Activated CD4-positive, alpha-beta memory T cell treated with anti-CD3 and anti-CD28 coated beads for 36 hours (primary cell): ENCODE measurements around the gene MSMB. TPM values are rescaled to one million over a fixed set of nuclear protein-coding genes. Genes with fewer than 3 reads are reported as not detected.

Experiments used
- CTCF ChIA-PET: fragments of 350-600 bp; sonication (Branson Sonifier 250); formaldehyde crosslinking; loops from one replicate; lab custom pipeline; 2021; ENCODE audit warnings: antibody characterized with exemption, inconsistent platforms; lab: Charles Lee
- POLR2A ChIA-PET: fragments of 350-600 bp; sonication (Branson Sonifier 250); formaldehyde crosslinking; loops from one replicate; lab custom pipeline; 2021; ENCODE audit warnings: antibody characterized with exemption; lab: Charles Lee
- DNase-seq: peaks from one replicate; pipeline ENCODE4 v3.0.0-alpha.2; 2020
- H3K27ac Mint-ChIP-seq: one replicate; pipeline ENCODE4 v1.8.0; 2021; ENCODE audit warnings: mixed read lengths
- H3K27me3 Mint-ChIP-seq: one replicate; pipeline ENCODE4 v1.8.0; 2021; ENCODE audit warnings: mixed read lengths
- H3K36me3 Mint-ChIP-seq: one replicate; pipeline ENCODE4 v1.8.0; 2021; ENCODE audit warnings: mixed read lengths
- H3K4me1 Mint-ChIP-seq: one replicate; pipeline ENCODE4 v1.8.0; 2021; ENCODE audit warnings: low read depth, mixed read lengths
- H3K4me3 Mint-ChIP-seq: one replicate; pipeline ENCODE4 v1.8.0; 2021; ENCODE audit warnings: mild to moderate bottlenecking, mixed read lengths
- H3K9me3 Mint-ChIP-seq: one replicate; pipeline ENCODE4 v1.8.0; 2021; ENCODE audit warnings: mixed read lengths
- intact Hi-C: fragments of 100-400 bp; cut with micrococcal nuclease; formaldehyde crosslinking; loops from one replicate; pipeline ENCODE4 v1.15.1; 2023
- total RNA-seq, 2 experiments: library from RNA; stranded (reverse); gene quantifications; one replicate each; pipeline ENCODE4 v1.2.3, GENCODE V29; 2021

MSMB gene
- total RNA-seq, 2 experiments from 2014 or later = not detected

DNA sequence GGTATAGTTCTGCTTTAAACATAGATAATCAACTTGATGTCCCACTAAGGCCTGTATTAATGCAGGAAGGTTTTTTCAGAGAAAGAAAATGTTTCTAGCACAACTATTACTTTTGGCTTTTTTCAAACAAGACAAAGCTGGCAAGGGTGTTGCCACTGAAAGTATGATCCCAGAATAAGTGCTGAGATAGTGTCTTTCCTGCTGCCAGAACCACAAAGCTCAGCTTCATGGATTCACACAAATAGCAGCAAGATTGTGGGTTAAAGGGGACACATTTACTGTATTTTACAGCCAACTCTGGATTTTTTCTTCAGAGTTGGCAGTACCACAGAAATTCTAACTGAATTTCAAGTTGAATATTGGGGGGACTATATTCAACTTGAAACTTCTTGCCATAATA, 20.0 kb downstream of the MSMB start:
- Mint-ChIP-seq H3K9me3 (no peaks in the 10 kb centered on the region), H3K4me3 (no peak overlapping the region), H3K4me1 (peaks cover 73% of the 10 kb centered on the region), H3K27me3 (no peaks in the 10 kb centered on the region), H3K36me3 (peaks cover 2% of the 10 kb centered on the region), H3K27ac (no peak overlapping the region)
- ChIA-PET CTCF (interaction anchor here (0.7 kb wide), 1 partner anchor 42 kb away, joined by 4 read pairs; no protein-coding TSS in a partner anchor), POLR2A (no interaction called here)
- DNase-seq = no peak
- intact Hi-C loops = loop anchor here (5.0 to 10.0 kb wide), 2 partner anchors 774 to 1021 kb away; partner anchors contain the start of gene ZNF22

DNA sequence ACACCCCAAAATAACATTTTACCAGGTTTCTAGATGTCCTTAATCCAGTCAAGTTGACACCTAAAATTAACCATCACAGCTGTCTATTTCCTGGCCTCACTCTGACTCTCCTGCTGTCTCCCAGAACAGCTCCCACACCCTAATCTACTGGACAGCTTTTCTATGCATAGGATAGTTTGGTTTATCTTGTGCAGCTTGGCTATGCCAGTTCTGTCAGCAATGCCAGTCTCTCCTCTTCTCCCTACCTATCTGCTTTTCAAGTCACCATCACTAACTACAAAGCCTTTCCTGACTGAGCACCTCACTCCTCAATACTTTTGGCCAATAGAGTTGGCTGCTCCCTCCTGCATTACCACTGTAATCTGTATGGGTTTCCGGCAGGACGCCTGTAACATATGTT, 20.7 kb downstream of the MSMB start:
- peaks cover 2% of the 10 kb centered on the region for H3K36me3 Mint-ChIP-seq
- CTCF ChIA-PET = no interaction called here
- POLR2A ChIA-PET = no interaction called here
- no peaks in the 10 kb centered on the region for H3K27me3 Mint-ChIP-seq
- no peaks in the 10 kb centered on the region for H3K9me3 Mint-ChIP-seq
- intact Hi-C loops = loop anchor here (5.0 to 10.0 kb wide), 2 partner anchors 773 to 1021 kb away; partner anchors contain the start of gene ZNF22
- H3K4me3 Mint-ChIP-seq = no peak overlapping the region
- H3K27ac Mint-ChIP-seq = no peak overlapping the region
- peaks cover 75% of the 10 kb centered on the region for H3K4me1 Mint-ChIP-seq
- no peak for DNase-seq

GRCh38 chr10:46024948-46025347, 21.1 kb downstream of the MSMB start:
- DNase-seq = no peak
- POLR2A ChIA-PET = no interaction called here

GRCh38 chr10:46022978-46023702, 22.9 kb downstream of the MSMB start:
- peaks cover 82% of the 10 kb centered on the region for H3K4me1 Mint-ChIP-seq
- intact Hi-C loops = loop anchor here (2.0 to 10.0 kb wide), 2 partner anchors 16 to 1018 kb away; partner anchors contain the start of gene ZNF22
- H3K36me3 Mint-ChIP-seq = peaks cover 3% of the 10 kb centered on the region
- no peaks in the 10 kb centered on the region for H3K9me3 Mint-ChIP-seq
- ChIA-PET CTCF (interaction anchor here (0.5 to 1.3 kb wide), 3 partner anchors 9 to 443 kb away, joined by 3 to 4 read pairs (median 3); no protein-coding TSS in a partner anchor), POLR2A (no interaction called here)
- H3K27ac Mint-ChIP-seq = peak overlapping the region; percentile 86
- H3K27me3 Mint-ChIP-seq = no peaks in the 10 kb centered on the region
- H3K4me3 Mint-ChIP-seq = peak overlapping the region; percentile 78
- DNase-seq = peak; percentile 91

More at GRCh38 chr10:46024948-46025347, 21.1 kb downstream of the MSMB start:
- Mint-ChIP-seq H3K27me3 (no peaks in the 10 kb centered on the region), H3K27ac (no peak overlapping the region), H3K9me3 (no peaks in the 10 kb centered on the region), H3K4me3 (no peak overlapping the region), H3K36me3 (peaks cover 2% of the 10 kb centered on the region), H3K4me1 (peaks cover 79% of the 10 kb centered on the region)
- intact Hi-C loops = loop anchor here (5.0 to 10.0 kb wide), 2 partner anchors 773 to 1020 kb away; partner anchors contain the start of gene ZNF22
- CTCF ChIA-PET = no interaction called here

DNA sequence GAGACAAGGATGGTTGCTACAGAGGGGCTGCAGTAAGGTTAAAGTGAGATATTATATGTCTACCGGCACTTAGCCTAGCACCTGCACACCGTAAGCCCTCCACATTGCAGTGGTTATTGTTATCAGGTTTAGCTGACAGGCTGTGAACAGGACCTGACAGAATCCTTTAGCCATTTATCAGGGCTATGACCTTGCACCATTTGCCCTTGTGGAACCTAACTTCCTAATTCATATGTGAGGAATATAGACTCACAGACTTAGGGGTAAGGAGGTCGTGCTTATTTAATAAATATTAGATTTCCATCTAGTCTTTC, 25.8 kb downstream of the MSMB start:
- H3K27ac Mint-ChIP-seq = no peak overlapping the region
- intact Hi-C loops = loop anchor here (10.0 kb wide), 1 partner anchor 1016 kb away; the partner anchor contains the start of gene ZNF22
- no peaks in the 10 kb centered on the region for H3K27me3 Mint-ChIP-seq
- DNase-seq = no peak
- ChIA-PET CTCF (interaction anchor here (5.5 kb wide), 1 partner anchor 9 kb away, joined by 35 read pairs; the partner anchor contains the start of gene NCOA4), POLR2A (no interaction called here)
- peaks cover 71% of the 10 kb centered on the region for H3K4me1 Mint-ChIP-seq
- H3K4me3 Mint-ChIP-seq = no peak overlapping the region
- H3K9me3 Mint-ChIP-seq = no peaks in the 10 kb centered on the region
- peaks cover 8% of the 10 kb centered on the region for H3K36me3 Mint-ChIP-seq

- no peak for DNase-seq
- H3K36me3 Mint-ChIP-seq = peaks cover 11% of the 10 kb centered on the region
- H3K4me1 Mint-ChIP-seq = peaks cover 73% of the 10 kb centered on the region
- ChIA-PET CTCF (interaction anchor here (5.5 kb wide), 1 partner anchor 9 kb away, joined by 35 read pairs; the partner anchor contains the start of gene NCOA4), POLR2A (interaction anchor here (1.0 kb wide), 1 partner anchor 14 kb away, joined by 3 read pairs; no protein-coding TSS in a partner anchor)
- peak overlapping the region; percentile 53 for H3K27ac Mint-ChIP-seq
- H3K9me3 Mint-ChIP-seq = no peaks in the 10 kb centered on the region
- no peak overlapping the region for H3K4me3 Mint-ChIP-seq
- intact Hi-C loops = loop anchor here (10.0 kb wide), 1 partner anchor 1015 kb away; the partner anchor contains the start of gene ZNF22
- no peaks in the 10 kb centered on the region for H3K27me3 Mint-ChIP-seq
These were observed 26.3 kb downstream of the MSMB start for GRCh38 chr10:46019569-46020343.

DNA sequence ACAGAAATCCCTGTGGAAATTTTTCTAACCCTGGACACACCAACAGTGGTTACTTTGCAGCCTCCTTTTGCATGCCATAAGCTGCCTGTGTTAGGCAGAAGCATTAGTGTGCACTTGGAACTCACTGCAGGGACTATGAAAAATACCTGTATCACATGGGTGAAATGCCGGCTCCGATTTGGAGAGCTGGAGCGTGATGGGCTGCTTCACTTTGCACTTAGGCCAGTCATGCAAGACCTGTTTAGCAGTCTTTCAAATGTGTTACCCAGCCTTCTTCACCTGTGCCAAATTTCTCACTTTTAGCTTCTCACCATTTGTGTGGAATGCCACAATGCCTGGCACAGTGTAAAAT, 26.9 kb downstream of the MSMB start:
- Mint-ChIP-seq H3K27me3 (no peaks in the 10 kb centered on the region), H3K4me1 (peaks cover 69% of the 10 kb centered on the region), H3K36me3 (peaks cover 17% of the 10 kb centered on the region), H3K9me3 (no peaks in the 10 kb centered on the region), H3K4me3 (no peak overlapping the region), H3K27ac (no peak overlapping the region)
- POLR2A ChIA-PET = interaction anchor here (1.0 kb wide), 1 partner anchor 14 kb away, joined by 3 read pairs; no protein-coding TSS in a partner anchor
- intact Hi-C loops = no loop called here
- CTCF ChIA-PET = interaction anchor here (5.5 kb wide), 1 partner anchor 10 kb away, joined by 35 read pairs; the partner anchor contains the start of gene NCOA4
- DNase-seq = no peak

GRCh38 chr10:46018453-46019176, 27.5 kb downstream of the MSMB start:
- Mint-ChIP-seq H3K9me3 (no peaks in the 10 kb centered on the region), H3K4me3 (no peak overlapping the region), H3K27me3 (no peaks in the 10 kb centered on the region), H3K27ac (peak overlapping the region; percentile 6), H3K4me1 (peaks cover 64% of the 10 kb centered on the region), H3K36me3 (peaks cover 19% of the 10 kb centered on the region)
- ChIA-PET POLR2A (no interaction called here), CTCF (interaction anchor here (1.3 to 5.5 kb wide), 2 partner anchors 8 to 11 kb away, joined by 5 to 35 read pairs; partner anchors contain the start of gene NCOA4)
- intact Hi-C loops = no loop called here
- no peak for DNase-seq

DNA sequence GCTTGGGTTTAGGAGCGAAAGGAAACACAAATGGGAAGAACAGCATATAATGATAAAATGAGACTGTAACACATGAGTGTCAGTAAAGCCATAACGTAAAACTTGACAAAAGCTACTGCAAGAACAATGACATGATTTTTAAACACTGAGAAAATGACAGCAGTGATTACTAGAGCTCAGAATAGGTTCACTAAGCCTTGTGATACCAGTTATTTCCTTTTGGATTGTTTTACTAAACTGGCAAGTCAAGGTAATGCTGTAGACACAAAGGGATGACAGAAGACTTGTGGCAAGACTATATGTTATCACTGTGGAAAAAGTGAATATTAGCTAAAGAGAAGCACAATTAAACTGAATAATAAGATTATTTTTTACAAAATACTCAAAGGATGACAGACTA, 28.3 kb downstream of the MSMB start:
- CTCF ChIA-PET = interaction anchor here (1.3 to 5.5 kb wide), 2 partner anchors 9 to 11 kb away, joined by 5 to 35 read pairs; partner anchors contain the start of gene NCOA4
- Mint-ChIP-seq H3K9me3 (no peaks in the 10 kb centered on the region), H3K27ac (peak overlapping the region; percentile 33), H3K27me3 (no peaks in the 10 kb centered on the region), H3K36me3 (peaks cover 26% of the 10 kb centered on the region), H3K4me1 (peaks cover 60% of the 10 kb centered on the region), H3K4me3 (no peak overlapping the region)
- POLR2A ChIA-PET = interaction anchor here (1.6 kb wide), 1 partner anchor 11 kb away, joined by 3 read pairs; no protein-coding TSS in a partner anchor
- DNase-seq = no peak
- intact Hi-C loops = no loop called here

GRCh38 chr10:46016811-46017210, 29.3 kb downstream of the MSMB start:
- H3K27ac Mint-ChIP-seq = peak overlapping the region; percentile 26
- POLR2A ChIA-PET = interaction anchor here (1.6 kb wide), 1 partner anchor 10 kb away, joined by 3 read pairs; no protein-coding TSS in a partner anchor
- no peak overlapping the region for H3K4me3 Mint-ChIP-seq
- no peak for DNase-seq
- CTCF ChIA-PET = interaction anchor here (5.5 kb wide), 1 partner anchor 12 kb away, joined by 35 read pairs; the partner anchor contains the start of gene NCOA4
- intact Hi-C loops = no loop called here
- H3K4me1 Mint-ChIP-seq = peaks cover 55% of the 10 kb centered on the region
- no peaks in the 10 kb centered on the region for H3K9me3 Mint-ChIP-seq
- H3K27me3 Mint-ChIP-seq = no peaks in the 10 kb centered on the region
- peaks cover 29% of the 10 kb centered on the region for H3K36me3 Mint-ChIP-seq

DNA sequence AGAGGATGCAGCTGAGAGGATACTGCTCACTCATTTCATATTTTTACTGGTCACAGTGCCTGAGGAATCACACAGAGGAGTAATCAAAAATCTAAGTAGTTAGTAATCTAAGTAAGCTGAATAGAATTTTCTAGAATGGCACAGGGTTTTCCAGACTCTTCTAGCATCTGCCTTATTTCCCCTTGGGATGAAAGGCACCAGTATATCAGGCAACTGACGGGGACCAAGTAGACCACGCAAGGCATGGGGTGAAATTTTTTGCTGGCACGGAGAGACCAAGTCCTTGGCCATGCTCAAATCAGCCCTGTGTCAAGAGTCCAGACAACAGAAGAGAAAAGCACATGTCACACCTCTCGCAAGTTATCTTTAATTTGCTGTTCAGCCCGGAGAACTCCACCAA, 29.9 kb downstream of the MSMB start:
- Mint-ChIP-seq H3K27ac (peak overlapping the region; percentile 26), H3K4me3 (no peak overlapping the region), H3K4me1 (peaks cover 51% of the 10 kb centered on the region), H3K9me3 (no peaks in the 10 kb centered on the region), H3K36me3 (peaks cover 31% of the 10 kb centered on the region), H3K27me3 (no peaks in the 10 kb centered on the region)
- ChIA-PET POLR2A (interaction anchor here (1.6 kb wide), 1 partner anchor 9 kb away, joined by 3 read pairs; no protein-coding TSS in a partner anchor), CTCF (interaction anchor here (2.5 to 5.5 kb wide), 2 partner anchors 12 to 13 kb away, joined by 9 to 35 read pairs; partner anchors contain the start of gene NCOA4)
- no peak for DNase-seq
- intact Hi-C loops = no loop called here
